ENCODE results near the gene ACTR1B. TPM values are rescaled to one million over a fixed set of nuclear protein-coding genes. Genes with fewer than 3 reads are reported as not detected.
"Not testable (repeated sequence)": the region's sequence is repeated elsewhere in the genome, so short reads cannot be mapped to it uniquely, and the experiment has no call there.

Gene ACTR1B
- polyA plus RNA-seq, 1 experiment, result 26.4 TPM

DNA sequence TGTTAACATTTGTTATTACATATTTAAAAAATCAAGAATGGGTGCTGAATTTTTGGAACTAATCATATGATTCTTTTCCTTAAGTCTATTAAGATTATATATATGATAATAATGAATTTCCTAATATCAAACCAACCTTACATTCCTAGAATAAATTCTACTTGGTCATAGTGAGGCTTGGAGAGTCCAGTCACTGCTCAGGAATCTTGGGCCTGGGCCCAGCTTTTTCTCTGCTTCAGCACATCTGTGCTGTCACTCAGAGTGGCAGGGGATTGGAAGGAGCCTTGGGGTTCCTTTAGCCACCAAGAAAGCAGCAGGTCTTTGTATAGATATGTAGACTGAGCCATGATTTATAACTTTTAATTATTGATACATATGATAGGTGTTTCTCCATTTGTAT, 29.6 kb upstream of the ACTR1B start:
- H3K4me3 ChIP-seq (ENCODE audit: low read depth, low read length), result no peak overlapping the region
- TF ChIP-seq, protein P1, sequence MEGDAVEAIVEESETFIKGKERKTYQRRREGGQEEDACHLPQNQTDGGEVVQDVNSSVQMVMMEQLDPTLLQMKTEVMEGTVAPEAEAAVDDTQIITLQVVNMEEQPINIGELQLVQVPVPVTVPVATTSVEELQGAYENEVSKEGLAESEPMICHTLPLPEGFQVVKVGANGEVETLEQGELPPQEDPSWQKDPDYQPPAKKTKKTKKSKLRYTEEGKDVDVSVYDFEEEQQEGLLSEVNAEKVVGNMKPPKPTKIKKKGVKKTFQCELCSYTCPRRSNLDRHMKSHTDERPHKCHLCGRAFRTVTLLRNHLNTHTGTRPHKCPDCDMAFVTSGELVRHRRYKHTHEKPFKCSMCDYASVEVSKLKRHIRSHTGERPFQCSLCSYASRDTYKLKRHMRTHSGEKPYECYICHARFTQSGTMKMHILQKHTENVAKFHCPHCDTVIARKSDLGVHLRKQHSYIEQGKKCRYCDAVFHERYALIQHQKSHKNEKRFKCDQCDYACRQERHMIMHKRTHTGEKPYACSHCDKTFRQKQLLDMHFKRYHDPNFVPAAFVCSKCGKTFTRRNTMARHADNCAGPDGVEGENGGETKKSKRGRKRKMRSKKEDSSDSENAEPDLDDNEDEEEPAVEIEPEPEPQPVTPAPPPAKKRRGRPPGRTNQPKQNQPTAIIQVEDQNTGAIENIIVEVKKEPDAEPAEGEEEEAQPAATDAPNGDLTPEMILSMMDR (IDR thresholded peaks at IDR 0.05; ENCODE audit: low read depth, low read length), result no peak
- CTCF ChIA-PET, result interaction anchor here (2.9 kb wide), 1 partner anchor 103 kb away, joined by 15 read pairs; no protein-coding TSS in a partner anchor
- no peak for DNase-seq (ENCODE audit: low read depth, low spot score)
- H3K27ac ChIP-seq (ENCODE audit: low read depth, low read length), result no peak overlapping the region
- POLR2A ChIA-PET, result no interaction called here
- H3K27me3 ChIP-seq (ENCODE audit: control insufficient read depth, insufficient read depth, low read length), result no peaks in the 10 kb centered on the region
- no peaks in the 10 kb centered on the region; the same call in none of the 2 replicates for H3K9me3 ChIP-seq (ENCODE audit: control insufficient read depth, insufficient read depth, low read length)

DNA sequence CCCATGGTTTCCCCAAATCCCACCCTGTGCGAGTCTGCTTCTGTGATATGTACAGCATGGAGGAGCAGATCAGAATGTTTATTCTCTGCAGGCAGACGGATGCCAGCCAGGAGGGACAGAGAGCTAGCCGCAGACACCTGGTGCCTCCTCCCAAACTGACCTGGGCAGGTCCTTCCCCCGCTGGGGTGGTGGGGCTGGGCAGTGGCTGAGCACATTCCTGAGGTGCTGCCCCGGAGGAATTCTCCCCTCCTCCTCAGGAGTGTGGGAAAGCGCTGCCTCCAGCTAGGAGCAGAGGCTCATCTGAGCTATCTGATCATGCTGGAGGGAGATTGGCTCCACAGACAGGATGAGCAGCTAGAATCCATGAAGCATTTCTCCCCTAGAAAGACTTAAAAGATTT, 27.3 kb upstream of the ACTR1B start:
- TF ChIP-seq, protein P1 (IDR thresholded peaks at IDR 0.05; ENCODE audit: low read depth, low read length), result no peak
- Histone ChIP-seq H3K4me3 (ENCODE audit: low read depth, low read length) (no peak overlapping the region), H3K9me3 (ENCODE audit: control insufficient read depth, insufficient read depth, low read length) (no peaks in the 10 kb centered on the region; the same call in none of the 2 replicates), H3K27ac (ENCODE audit: low read depth, low read length) (no peak overlapping the region), H3K27me3 (ENCODE audit: control insufficient read depth, insufficient read depth, low read length) (no peaks in the 10 kb centered on the region)
- CTCF ChIA-PET, result interaction anchor here (0.9 to 2.9 kb wide), 4 partner anchors 9 to 318 kb away, joined by 3 to 15 read pairs (median 8); no protein-coding TSS in a partner anchor
- no peak for DNase-seq (ENCODE audit: low read depth, low spot score)
- POLR2A ChIA-PET, result no interaction called here

DNA sequence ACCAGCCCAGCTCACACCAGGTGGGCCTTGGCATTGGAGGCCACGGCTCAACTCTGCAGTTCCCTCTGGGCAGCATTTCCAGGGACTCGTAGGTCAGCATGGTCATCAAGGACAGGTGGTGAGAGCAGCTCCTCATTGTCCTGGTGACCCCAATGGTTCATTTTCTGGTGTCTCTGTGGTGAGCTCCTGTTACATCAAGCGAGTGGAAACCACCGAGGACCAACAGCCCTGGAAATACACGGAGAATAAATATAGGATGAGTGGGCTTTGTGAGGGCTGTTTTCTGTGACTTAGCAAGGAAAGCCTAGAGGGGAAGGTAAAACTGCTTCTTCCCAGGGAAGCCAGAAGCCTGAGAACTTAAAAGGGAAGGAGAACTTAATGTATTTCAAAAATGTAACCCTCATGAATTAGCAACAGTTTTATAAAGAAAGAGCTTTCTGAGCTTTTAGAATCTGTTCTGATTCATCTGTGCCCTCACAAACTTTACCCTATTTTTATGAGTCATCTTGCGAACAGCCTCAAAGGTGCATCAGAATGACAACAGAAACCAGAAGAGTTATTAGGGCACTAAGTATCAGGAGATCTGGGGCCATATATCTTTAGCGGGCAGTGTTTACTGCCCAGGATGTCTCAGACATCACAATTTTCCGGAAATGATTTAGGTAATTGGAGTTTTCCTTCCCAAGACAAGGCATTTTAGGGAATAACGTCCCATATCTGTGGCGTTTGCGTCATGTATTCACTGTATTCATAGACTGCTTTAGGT, 24.4 kb upstream of the ACTR1B start:
- TF ChIP-seq, protein P1 (IDR thresholded peaks at IDR 0.05; ENCODE audit: low read depth, low read length), result no peak
- H3K9me3 ChIP-seq (ENCODE audit: control insufficient read depth, insufficient read depth, low read length), result no peaks in the 10 kb centered on the region; the same call in 1 of the 2 replicates
- H3K27ac ChIP-seq (ENCODE audit: low read depth, low read length), result no peak overlapping the region
- ChIA-PET POLR2A (no interaction called here), CTCF (interaction anchor here (1.6 kb wide), 1 partner anchor 12 kb away, joined by 6 read pairs; no protein-coding TSS in a partner anchor)
- no peak for DNase-seq (ENCODE audit: low read depth, low spot score)
- H3K27me3 ChIP-seq (ENCODE audit: control insufficient read depth, insufficient read depth, low read length), result no peaks in the 10 kb centered on the region
- H3K4me3 ChIP-seq (ENCODE audit: low read depth, low read length), result no peak overlapping the region

DNA sequence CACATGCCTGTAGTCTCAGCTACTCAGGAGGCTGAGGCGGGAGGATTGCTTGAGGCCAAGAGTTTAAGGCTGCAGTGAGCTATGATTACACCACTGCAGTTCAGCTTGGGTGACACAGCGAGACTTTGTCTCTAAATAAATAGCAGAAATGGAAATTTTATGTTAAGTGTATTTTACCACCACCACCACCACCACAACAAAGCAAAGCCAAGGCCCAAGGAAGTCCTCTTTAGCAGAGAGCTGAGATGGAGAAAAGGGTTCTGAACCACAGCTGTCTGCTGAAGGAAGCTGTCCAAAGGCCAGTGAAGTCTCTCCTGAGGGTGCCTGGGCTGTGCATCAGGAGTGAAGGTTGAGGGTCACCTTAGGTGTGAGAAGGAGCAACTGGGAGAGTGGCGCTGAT, 23.4 kb upstream of the ACTR1B start:
- H3K4me3 ChIP-seq (ENCODE audit: low read depth, low read length); POLR2A ChIA-PET; H3K27me3 ChIP-seq (ENCODE audit: control insufficient read depth, insufficient read depth, low read length); H3K27ac ChIP-seq (ENCODE audit: low read depth, low read length); H3K9me3 ChIP-seq (ENCODE audit: control insufficient read depth, insufficient read depth, low read length); DNase-seq (ENCODE audit: low read depth, low spot score): not testable (repeated sequence)
- CTCF ChIA-PET, result interaction anchor here (1.5 to 1.6 kb wide), 2 partner anchors 13 to 96 kb away, joined by 4 to 6 read pairs; no protein-coding TSS in a partner anchor

DNA sequence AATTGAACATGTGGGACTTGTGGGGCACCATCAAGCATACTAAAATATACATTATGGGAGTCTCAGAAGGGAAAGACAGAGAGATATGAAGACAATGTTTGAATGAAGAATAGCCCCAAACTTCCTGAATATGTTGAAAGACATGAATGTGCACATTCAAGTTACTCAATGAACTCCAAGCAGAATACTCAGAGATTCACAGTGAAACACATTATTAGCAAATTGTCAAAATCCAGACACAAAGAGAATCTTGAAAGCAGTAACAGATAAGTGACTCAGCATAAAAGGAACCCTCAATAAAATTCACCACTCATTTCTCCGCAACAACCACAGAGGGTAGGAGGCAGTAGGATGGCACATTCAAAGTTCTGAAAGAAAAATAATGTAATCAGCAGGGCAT, 14.5 kb upstream of the ACTR1B start:
- CTCF ChIA-PET, result interaction anchor here (1.1 kb wide), 1 partner anchor 14 kb away, joined by 3 read pairs; the partner anchor contains the start of gene ACTR1B

More for the DNA sequence above, 14.5 kb upstream of the ACTR1B start:
- DNase-seq (ENCODE audit: low read depth, low spot score), result no peak
- Histone ChIP-seq H3K27ac (ENCODE audit: low read depth, low read length) (no peak overlapping the region), H3K9me3 (ENCODE audit: control insufficient read depth, insufficient read depth, low read length) (no peaks in the 10 kb centered on the region; the same call in 1 of the 2 replicates), H3K27me3 (ENCODE audit: control insufficient read depth, insufficient read depth, low read length) (no peaks in the 10 kb centered on the region), H3K4me3 (ENCODE audit: low read depth, low read length) (no peak overlapping the region)
- TF ChIP-seq, protein P1 (IDR thresholded peaks at IDR 0.05; ENCODE audit: low read depth, low read length), result no peak
- POLR2A ChIA-PET, result no interaction called here

Data from AG04450 (cell line).